GM19239 (cell line): ENCODE data around the gene LYVE1.

Experiments
- DNase-seq: peaks from one replicate; pipeline ENCODE4 v3.0.0; 2011; ENCODE audit warnings: low spot score; ENCODE audit not compliant: insufficient read length
- FAIRE-seq: peaks from 2 replicates; lab custom pipeline; 2011; peaks lifted over from hg19 to GRCh38; lab: Jason Lieb, UNC

LYVE1 gene

GRCh38 chr11:10561947-10562346, 6.5 kb downstream of the LYVE1 start:
- FAIRE-seq, result no peak
- no peak for DNase-seq

- FAIRE-seq (no peak), DNase-seq (no peak)
Observed at GRCh38 chr11:10561043-10561818, 7.2 kb downstream of the LYVE1 start.

- FAIRE-seq (no peak), DNase-seq (no peak)
Observed at GRCh38 chr11:10558288-10558687, 10.2 kb downstream of the LYVE1 start.

- DNase-seq, result no peak
- FAIRE-seq, result no peak
Observed at GRCh38 chr11:10556590-10556989, 11.9 kb downstream of the LYVE1 start.

- no peak for FAIRE-seq
- no peak for DNase-seq
Observed at GRCh38 chr11:10551845-10552352, 16.6 kb downstream of the LYVE1 start.

GRCh38 chr11:10551290-10551592, 17.2 kb downstream of the LYVE1 start:
- DNase-seq (no peak), FAIRE-seq (no peak)

GRCh38 chr11:10550503-10551289, 17.8 kb downstream of the LYVE1 start:
- DNase-seq (no peak), FAIRE-seq (no peak)

GRCh38 chr11:10544491-10545465, 23.7 kb downstream of the LYVE1 start:
- no peak for FAIRE-seq
- no peak for DNase-seq

- DNase-seq (no peak), FAIRE-seq (no peak)
Observed at GRCh38 chr11:10543782-10544181, 24.7 kb downstream of the LYVE1 start.

GRCh38 chr11:10542776-10543175, 25.7 kb downstream of the LYVE1 start:
- no peak for DNase-seq
- no peak for FAIRE-seq

GRCh38 chr11:10541561-10541930, 26.9 kb downstream of the LYVE1 start:
- DNase-seq, result no peak

GRCh38 chr11:10540915-10541560, 27.4 kb downstream of the LYVE1 start, which contains the start of gene RNF141:
TSS of gene RNF141 (minus strand) at chr11:10541187. CDS start at chr11:10534158, 7,029 bp downstream.
- FAIRE-seq (peak; percentile 97), DNase-seq (peak; percentile 93)

More at GRCh38 chr11:10541561-10541930, 26.9 kb downstream of the LYVE1 start:
- no peak for FAIRE-seq

- FAIRE-seq (peak; percentile 59), DNase-seq (no peak)
Observed at GRCh38 chr11:10540546-10540914, 27.9 kb downstream of the LYVE1 start.

- DNase-seq, result no peak
- no peak for FAIRE-seq
Observed at GRCh38 chr11:10539339-10539738, 29.1 kb downstream of the LYVE1 start.

- DNase-seq, result no peak
- FAIRE-seq, result no peak
Observed at GRCh38 chr11:10538924-10539323, 29.5 kb downstream of the LYVE1 start.

GRCh38 chr11:10537600-10537999, 30.9 kb downstream of the LYVE1 start:
- no peak for FAIRE-seq

GRCh38 chr11:10534316-10534715, 34.1 kb downstream of the LYVE1 start:
- DNase-seq (no peak), FAIRE-seq (no peak)

More at GRCh38 chr11:10537600-10537999, 30.9 kb downstream of the LYVE1 start:
- DNase-seq, result no peak

- DNase-seq (no peak), FAIRE-seq (no peak)
Observed at GRCh38 chr11:10533323-10533722, 35.1 kb downstream of the LYVE1 start.

GRCh38 chr11:10532526-10532925, 35.9 kb downstream of the LYVE1 start:
- FAIRE-seq, result no peak
- no peak for DNase-seq

GRCh38 chr11:10529279-10529678, 39.2 kb downstream of the LYVE1 start:
- FAIRE-seq, result no peak
- DNase-seq, result no peak
